Mesenteric fat pad (tissue), 1 donor: ENCODE results near the gene WARS2. TPM values are rescaled to one million over a fixed set of nuclear protein-coding genes. Genes with fewer than 3 reads are reported as not detected.
"Not testable (repeated sequence)": the region's sequence is repeated elsewhere in the genome, so short reads cannot be mapped to it uniquely, and the experiment has no call there.

ENCODE experiments used
- DNase-seq: peaks from one replicate; pipeline ENCODE4 v3.0.0-alpha.2; 2020; ENCODE audit warnings: low spot score
- long read RNA-seq: library from polyadenylated mRNA; unstranded; transcript quantifications from one replicate; pipeline ENCODE4 v2.0.0, GENCODE V29; 2020
- total RNA-seq: library from RNA; stranded (reverse); fragmentation: NEBNext Ultra II Directional; extraction: Animal tissue kit (Norgen Biotek cat#: 25700); gene quantifications from one replicate; pipeline ENCODE4 v1.2.1, GENCODE V29; 2021
- donor health status: DM: yes; HTN: yes; CAD: no.

Gene WARS2
- total RNA-seq, result 14.5 TPM
- long read RNA-seq, transcript WARS2-201 (6 exons, 2,800 nt), result major isoform, 15 of 38 reads
- long read RNA-seq, partial matches to known transcripts, result 2 of 38 reads
- long read RNA-seq, other reads (novel, unspliced or antisense), result 20 of 38 reads

DNA sequence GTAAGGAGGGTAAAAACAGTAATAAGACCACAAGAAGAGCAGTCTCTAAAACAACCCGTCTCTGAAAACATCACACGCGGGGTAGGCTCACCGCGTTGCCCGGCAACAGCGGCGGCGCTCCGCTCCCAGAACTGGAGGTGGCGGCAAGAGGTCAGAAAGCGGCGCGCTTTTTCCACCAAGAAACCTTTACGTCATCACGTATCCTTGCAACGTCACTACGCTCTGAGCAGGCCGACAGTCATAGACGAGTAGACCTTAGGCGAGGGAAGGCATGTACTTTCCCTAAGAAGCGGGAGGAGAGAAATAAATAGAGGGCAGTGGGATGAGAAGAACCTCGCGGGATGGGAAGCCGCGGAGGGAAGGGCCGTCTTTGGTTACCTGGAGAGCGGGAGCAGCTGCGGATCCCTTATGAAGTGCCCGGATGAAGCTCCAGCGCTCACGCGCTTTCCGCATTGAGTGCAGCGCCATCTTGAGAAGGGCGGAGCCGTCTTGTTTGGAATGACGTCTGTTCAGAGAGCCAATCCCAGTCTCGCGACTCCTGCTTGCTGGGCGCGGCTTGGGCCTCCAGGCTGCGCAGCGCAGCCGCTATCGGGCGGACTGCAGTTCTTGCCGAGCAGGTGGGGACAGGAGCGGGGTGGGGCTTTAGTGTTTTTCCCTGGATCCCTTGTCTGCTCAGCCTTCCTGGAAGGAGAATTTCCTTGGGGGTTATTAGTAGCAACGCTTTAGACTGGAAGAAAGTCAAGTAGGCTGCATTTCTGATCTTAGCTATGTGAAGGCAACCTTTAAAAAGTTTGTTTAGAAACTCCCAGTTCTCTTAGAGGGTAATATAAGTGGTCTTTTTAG is at the start of gene WARS2:
Gene WARS2 (minus strand): TSS at position 477 of the 843 bp plus-strand sequence. CDS start 9 bp downstream, at position 468.
- peak; percentile 96 for DNase-seq

DNA sequence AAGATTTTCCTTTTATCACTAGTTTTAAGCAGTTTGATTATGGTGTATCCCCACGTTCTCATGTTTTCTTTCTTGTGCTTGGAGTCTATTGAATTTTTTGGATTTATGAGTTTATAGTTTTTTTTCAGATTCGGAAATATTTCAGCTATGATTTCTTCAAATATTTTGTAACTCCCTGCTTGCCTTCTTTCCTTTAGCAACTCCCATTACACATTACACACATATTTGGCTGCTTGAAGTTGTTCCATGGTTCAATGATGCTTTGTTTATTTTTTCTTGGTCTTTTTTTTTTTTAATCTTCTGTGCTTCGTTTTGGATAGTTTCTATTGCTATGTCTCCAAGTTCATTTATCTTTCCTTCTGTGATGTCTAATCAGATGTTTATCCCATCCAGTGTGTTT is 48.5 kb upstream of the WARS2 start:
- DNase-seq, result no peak

DNA sequence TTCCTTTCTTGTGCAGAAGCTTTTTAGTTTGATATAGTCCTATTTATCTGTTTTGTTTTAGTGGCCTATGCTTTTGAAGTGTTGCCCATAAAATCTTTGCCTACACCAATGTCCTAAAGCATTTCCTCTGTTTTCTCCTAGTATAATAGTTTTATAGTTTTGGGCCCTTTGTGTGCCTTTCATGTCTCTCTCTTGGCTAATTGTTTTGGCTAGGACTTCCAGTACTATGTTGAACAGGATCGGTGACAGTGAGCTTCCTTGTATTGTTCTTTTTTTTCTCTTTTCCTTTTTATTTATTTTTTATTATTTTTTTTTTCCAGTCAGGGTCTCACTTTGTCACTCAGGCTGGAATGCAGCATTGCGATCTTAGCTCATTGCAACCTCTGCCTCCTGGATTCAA is 47.0 kb upstream of the WARS2 start:
- no peak for DNase-seq

DNA sequence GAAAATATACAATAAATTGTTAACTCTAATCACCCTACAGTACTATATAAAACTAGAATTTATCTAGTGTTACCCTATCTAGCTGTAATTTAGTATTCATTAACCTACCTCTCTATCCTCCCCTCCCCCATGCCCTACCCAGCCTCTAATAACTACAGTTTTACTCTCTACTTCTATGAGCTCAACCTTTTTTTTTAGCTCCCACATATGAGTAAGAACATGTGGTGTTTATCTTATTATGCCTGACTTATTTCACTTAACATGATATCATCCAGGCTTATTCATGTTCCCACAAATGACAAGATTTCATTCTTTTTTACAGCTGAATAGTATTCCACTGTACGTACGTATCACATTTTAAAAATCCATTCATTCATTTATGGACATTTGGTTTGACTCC is 46.0 kb upstream of the WARS2 start:
- DNase-seq, result no peak

DNA sequence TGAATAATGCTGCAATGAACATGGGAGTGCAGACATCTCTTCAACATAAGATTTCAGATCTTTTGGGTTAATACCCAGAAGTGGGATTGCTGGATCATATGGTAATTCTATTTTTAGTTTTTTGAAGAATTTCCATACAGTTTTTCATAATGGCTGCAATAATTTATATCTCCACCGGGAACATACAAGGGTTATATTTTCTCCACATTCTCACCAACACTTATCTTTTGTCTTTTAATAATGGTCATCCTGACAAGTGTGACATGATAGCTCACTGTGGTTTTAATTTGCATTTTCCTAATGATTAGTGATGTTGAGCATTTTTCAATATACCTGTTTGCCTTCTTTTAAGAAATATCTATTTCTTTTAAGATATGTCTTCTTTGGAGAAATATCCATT is 44.5 kb upstream of the WARS2 start:
- no peak for DNase-seq

DNA sequence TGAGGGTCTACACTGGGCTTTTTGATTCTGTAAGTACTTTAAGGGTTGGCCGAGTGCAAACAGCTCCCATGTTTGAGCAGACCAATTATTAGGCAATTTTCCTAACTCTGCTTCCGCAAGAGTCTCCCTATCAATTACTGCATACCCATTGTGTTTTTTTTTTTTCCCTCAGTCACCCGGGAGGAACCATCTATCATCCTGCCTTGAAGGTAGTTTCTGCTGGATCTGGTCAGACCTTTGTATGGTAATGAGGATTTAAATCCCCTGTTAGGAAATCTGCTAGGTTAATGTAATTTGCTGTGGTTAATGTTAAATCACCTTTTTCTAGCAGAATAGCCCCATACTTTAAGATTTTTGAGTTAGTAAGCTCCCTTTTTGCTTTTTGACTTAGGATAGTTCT is 40.8 kb upstream of the WARS2 start:
- DNase-seq, result no peak

DNA sequence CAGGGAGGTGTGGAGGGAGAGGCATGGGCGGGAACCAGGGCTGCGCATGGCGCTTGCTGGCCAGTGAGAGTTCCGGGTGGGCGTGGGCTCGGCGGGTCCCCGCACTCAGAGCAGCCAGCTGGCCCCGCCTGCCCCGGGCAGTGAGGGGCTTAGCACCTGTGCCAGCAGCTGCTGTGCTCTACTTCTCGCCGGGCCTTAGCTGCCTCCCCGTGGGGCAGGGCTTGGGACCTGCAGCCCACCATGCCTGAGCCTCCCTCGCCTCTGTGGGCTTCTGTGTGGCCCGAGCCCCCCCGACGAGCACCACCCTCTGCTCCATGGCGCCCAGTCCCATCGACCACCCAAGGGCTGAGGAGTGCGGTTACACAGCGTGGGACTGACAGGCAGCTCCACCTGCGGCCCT is 38.6 kb upstream of the WARS2 start:
- no peak for DNase-seq

DNA sequence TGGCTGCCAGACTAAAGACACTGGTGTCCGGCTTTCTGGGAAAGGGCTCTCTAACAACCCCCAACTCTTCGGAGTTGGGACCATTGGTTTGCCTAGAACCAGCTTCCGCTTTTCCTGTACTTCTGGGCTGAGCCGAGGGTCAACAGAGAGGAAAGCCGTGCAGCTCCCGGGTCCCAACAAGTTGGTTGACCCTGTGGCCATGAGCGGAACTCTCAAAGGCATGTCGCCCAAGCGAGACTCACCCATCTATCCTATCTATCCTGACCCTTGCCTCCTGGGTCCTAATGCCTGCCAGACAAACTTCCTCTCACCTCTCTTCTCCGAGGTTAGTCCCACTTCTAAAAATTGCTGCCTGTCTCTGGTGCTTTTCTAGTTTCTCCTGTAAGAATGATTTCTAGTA is 32.5 kb upstream of the WARS2 start:
- not testable (repeated sequence) for DNase-seq

DNA sequence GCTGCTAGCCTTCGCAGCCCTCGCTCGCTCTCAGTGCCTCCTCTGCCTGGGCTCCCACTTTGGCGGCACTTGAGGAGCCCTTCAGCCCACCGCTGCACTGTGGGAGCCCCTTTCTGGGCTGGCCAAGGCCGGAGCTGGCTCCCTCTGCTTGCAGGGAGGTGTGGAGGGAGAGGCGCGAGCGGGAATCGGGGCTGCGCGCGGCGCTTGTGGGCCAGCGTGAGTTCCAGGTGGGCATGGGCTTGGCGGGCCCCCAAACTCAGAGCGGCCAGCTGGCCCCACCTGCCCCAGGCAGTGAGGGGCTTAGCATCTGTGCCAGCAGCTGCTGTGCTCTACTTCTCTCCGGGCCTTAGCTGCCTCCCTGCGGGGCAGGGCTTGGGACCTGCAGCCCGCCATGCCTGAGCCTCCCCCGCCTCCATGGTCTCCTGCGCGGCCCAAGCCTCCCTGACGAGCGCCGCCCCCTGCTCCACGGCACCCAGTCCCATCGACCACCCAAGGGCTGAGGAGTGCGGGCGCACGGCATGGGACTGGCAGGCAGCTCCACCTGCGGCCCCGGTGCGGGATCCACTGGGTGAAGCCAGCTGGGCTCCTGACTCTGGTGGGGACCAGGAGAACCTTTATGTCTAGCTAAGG is 31.0 kb upstream of the WARS2 start:
- not testable (repeated sequence) for DNase-seq

DNA sequence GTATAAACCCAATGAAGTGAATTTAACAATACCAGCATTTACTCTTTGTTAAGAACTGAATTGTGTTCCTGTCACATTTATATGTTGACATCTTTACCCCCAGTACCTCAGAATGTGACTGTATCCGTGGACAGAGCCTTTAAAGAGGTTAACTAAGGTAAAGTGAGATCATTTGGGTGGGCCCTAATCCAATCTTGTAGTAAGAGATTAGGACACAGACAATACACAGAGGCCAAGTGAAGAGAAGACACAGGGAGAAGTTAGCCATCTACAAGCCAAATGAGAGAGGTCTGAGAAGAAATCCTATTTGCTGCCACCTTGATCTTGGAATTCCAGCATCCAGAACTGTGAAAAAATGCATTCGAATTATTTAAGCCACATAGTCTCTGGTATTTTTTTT is 22.9 kb upstream of the WARS2 start:
- DNase-seq, result no peak

DNA sequence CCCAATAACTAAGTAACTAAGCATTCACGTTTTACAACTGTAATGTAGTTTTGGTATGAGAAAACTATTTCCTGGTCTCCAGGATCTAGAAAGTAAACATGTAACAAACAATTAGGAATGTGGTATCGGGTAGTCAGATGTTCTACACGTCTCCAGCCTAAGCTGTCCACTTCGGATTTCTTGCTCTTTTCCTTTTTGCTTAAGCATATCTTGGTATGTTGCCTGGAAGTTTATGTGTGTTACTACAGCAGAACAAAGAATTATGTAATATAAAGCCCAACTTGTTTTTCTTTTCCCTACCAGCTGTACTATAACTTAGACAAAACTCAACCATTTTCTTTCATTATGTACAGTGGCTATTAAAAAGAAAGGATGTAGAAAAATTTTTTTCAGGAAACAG is 20.4 kb upstream of the WARS2 start:
- DNase-seq, result no peak

DNA sequence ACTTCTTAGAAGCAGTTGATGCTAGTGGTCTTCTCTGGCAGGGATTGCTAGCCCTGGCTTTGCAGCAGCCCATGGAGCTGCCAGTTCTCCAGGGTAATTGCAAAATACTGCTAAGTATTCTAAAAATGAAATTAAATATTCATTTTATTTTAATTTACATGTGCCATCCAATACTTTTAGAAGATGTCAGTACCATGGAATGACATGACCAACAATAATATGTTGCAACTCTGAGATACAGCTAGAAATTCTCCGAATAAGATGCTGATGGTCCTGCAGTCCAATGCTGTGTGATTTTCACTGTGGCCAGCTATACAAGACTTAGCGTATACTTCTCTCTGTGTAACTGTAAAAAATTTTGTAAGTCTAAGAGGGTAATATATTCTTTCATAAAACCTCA is 20.0 kb upstream of the WARS2 start:
- DNase-seq, result no peak

DNA sequence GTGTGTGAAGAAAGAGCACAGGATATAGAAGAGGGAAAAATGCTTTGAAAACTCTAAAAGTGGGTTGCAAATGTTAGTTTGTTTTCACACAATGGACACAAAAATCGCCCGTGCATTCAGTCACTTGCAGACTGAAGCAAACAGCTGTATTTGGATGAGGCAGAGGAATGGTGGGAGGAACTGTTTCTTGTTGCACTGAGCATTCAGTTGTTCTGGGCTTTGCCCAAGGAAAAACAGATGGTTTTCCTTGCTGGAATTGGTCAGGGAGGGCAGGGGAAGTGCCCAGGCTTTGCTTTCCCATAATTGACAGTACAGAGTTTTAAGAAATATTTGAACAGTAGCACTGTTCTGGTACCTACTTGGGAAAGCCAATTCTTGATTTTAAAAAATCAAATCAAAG is 19.5 kb upstream of the WARS2 start:
- no peak for DNase-seq

DNA sequence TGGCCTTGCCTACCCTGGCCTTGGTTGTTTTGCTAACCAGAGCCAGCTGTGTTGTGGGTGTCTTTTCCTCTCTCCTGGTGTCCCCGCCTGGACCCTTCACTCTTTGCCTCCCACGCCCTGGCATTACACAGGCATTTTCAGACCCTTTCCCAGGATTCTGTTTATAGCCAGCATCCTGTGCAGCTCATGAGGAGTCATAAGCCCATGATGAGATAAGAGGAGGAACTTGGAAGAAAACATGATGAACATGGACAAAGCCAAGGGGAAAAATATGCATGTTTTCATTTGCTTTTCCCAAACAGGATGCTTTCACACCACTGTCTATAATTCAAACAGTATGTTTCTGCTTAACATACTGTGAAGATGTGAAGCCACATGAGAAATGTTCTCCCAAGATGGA is 18.7 kb upstream of the WARS2 start:
- no peak for DNase-seq

DNA sequence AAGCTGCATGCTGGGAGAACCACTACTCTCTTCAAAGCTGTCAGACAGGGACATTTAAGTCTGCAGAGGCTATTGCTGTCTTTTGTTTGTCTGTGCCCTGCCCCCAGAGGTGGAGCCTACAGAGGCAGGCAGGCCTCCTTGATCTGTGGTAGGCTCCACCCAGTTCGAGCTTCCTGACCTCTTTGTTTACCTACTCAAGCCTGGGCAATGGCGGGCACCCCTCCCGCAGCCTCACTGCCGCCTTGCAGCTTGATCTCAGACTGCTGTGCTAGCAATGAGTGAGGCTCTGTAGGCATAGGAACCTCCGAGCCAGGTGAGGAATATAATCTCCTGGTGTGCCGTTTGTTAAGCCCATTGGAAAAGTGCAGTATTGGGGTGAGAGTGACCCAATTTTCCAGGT is 16.3 kb upstream of the WARS2 start:
- not testable (repeated sequence) for DNase-seq

DNA sequence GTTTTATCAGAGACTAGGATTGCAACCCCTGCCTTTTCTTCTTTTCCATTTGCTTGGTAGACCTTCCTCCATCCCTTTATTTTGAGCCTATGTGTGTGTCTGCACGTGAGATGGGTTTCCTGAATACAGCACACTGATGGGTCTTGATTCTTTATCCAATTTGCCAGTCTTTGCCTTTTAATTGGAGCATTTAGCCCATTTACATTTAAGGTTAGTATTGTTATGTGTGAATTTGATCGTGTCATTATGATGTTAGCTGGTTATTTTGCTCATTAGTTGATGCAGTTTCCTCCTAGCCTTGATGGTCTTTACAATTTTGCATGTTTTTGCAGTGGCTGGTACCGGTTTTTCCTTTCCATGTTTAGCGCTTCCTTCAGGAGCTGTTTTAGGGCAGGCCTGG is 14.6 kb upstream of the WARS2 start:
- DNase-seq, result not testable (repeated sequence)

DNA sequence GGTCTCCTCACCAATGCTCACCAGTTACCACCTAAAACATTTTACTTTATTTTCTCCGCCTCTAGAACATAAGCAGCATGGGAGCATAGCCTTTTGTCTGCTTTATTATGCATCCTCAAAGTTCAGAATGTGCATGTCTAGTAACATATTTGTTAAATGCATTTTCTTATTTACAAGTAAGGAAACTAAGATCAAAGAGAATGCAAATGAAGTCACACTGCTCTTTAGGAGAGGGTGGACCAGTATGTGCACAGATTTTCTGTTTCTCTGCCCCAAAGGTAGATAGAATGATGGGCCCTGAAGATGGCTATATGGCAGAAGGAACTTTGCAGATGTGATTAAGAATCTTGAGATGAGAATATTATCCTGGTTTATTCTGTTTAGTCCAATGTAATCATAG is 9.7 kb upstream of the WARS2 start:
- no peak for DNase-seq

DNA sequence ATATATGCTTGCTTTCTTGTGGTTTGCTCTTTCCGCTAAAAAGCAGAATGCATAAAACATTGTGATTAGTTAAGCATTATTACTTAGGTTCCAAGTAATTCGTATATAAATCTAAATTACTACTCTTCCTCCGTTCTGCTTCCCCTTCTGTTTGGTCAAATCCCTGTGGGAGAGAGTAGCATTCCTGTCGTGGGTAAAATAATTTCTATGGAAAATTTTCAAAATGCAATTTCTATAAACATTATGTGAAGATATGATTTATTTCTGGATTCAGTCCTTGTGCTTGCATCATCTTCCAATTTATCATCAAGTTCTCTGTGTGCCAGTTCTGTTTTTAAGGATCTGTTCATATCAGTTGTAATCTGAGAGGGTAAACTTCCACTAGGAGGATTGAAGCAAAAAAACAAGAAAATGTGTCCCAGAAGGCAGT is 7.2 kb upstream of the WARS2 start:
- DNase-seq, result no peak

DNA sequence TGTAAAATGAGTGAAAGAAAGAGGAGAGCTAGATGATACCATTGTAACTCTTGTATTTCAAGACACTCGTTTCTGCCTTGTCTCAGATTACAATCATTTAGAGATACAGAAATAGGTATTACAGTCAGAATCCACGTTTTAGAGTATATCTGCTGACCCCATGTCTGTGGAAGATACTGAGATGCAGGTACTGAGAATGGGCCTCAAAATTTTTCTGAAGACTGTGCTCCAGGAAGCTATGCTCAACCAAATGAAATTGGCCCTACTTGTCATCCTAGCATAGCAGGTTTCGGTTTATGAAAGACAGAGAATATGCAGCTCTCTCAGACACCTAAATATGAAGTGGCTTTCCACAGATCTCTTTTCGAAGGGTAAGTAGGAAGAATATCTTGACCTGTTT is 6.0 kb upstream of the WARS2 start:
- DNase-seq, result no peak

DNA sequence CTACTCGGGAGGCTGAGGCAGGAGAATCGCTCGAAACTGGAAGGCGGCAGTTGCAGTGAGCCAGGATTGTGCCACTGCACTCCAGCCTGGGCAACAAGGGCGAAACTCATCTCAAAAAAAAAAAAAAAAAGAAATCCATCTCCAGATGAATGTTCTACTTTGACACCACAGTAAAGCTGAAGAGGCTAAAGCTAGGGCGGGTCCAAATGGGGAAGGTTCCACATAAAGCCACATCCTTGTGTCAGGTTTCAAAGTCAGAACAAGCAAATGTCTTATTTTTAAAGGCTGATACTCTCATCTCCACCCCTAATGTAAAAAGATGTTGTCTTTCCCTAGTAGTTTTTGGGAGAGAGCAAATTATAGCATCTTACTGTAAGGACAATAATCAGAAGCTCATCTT is 4.4 kb upstream of the WARS2 start:
- DNase-seq, result no peak

DNA sequence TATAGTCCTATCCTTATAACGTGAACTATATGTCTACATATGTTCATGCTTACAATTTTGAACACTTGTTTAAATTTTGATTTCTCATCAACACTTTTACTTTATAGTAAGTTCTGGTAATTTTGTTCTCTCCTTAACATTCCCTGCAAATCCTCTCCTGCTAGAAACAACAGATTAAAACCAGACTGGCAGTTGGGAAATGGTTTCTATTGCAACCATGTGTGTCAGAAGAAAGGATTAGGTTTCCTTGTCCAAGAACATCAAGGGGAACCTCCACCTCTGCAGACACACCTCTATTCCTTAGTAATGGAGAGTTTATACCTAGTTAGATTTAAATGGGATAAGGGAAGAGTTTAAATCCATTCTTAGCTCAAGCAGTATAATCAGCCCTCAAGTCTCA is 3.3 kb upstream of the WARS2 start:
- no peak for DNase-seq

DNA sequence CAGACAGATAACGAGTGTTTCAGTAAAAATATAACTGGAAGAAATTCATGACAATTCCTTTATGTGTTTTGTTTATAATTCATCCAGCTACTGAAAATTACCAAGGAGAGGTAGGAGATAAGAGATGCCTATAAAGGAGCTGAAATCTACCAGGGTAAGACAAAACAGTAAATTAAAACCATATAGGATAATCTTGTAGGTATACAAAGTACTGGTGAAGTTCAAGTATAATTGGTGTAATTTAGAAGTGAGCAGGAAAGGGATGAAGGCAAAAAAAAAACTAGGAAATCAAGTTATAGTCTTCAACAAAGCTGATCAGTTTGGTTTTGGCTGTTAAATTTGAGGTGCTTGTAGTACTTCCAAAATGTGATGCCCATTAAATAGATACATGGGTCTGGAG is 1.2 kb upstream of the WARS2 start:
- no peak for DNase-seq

DNA sequence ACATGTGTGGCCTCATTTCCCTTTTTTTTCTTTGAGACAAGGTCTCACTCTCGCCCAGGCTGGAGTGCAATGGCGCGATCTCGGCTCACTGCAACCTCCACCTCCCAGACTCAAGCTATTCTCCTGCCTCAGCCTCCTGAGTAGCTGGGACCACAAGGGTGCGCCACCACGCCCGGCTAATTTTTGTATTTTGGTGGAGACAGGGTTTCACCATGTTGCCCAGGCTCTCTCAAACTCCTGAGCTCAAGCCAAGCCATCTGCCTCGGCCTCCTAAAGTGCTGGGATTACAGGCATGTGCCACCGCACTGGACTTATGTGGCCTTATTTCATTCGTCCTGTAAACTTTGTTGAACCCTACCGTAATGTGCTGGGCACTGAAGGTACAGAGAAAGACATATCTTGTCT is 569 bp upstream of the WARS2 start:
- DNase-seq, result no peak
